HepG2 (cell line): Measurements from ENCODE around the gene LMAN1L. TPM values are rescaled to one million over a fixed set of nuclear protein-coding genes. Genes with fewer than 3 reads are reported as not detected.

Experiments
- ATAC-seq: fragments of 200-7000 bp; cut with Tn5 transposase; 3 replicates; pipeline ENCODE4 v1.9.1; 2020; ENCODE audit warnings: mild to moderate bottlenecking, moderate library complexity
- BruUV-seq: library from RNA; stranded (reverse); fragments of 400-500 nt; replicated peaks from 2 replicates; lab custom pipeline; 2021; lab: Mats Ljungman, UMichigan
- CTCF ChIA-PET: fragments of 300-600 bp; formaldehyde crosslinking; extraction: SDS; loops from one replicate; lab custom pipeline; 2021; ENCODE audit warnings: low total read pairs, inconsistent platforms, low intra/inter-chr PET ratio; lab: Yijun Ruan, JAX
- POLR2A ChIA-PET: fragments of 350-600 bp; sonication (Branson Sonifier 250); formaldehyde crosslinking; loops from one replicate; lab custom pipeline; 2020; ENCODE audit warnings: antibody characterized with exemption, inconsistent platforms; lab: Yijun Ruan, JAX
- DNase-seq: peaks from one replicate; pipeline ENCODE4 v3.0.0-alpha.2; 2015; ENCODE audit warnings: low spot score
- FAIRE-seq: peaks from 3 replicates; lab custom pipeline; 2011; peaks lifted over from hg19 to GRCh38; lab: Jason Lieb, UNC
- H2AFZ ChIP-seq: one replicate; pipeline ENCODE4 v1.6.1; 2011; ENCODE audit warnings: low read length, inconsistent platforms
- H3K27ac ChIP-seq: fragments of 300-600 bp; 3 replicates; pipeline ENCODE4 v1.8.0; 2011; ENCODE audit warnings: mixed run types, mild to moderate bottlenecking, mixed read lengths, low read length, inconsistent platforms; ENCODE audit not compliant: insufficient read depth; ENCODE audit errors: extremely low read length
- H3K27me3 ChIP-seq, 2 experiments: fragments of 200-600 bp in 1 of 2; 2 replicates in 1 of 2; 3 replicates in 1 of 2; pipeline versions ENCODE4 v1.6.0 to v1.8.0; 2011; ENCODE audit warnings: low read length in 2 of 2, mild to moderate bottlenecking in 2 of 2, moderate library complexity in 2 of 2, inconsistent platforms in 1 of 2; ENCODE audit not compliant: insufficient read depth in 2 of 2, control insufficient read depth in 1 of 2
- H3K36me3 ChIP-seq, 2 experiments: fragments of 200-600 bp in 1 of 2; replicated peaks in 1 of 2; 2 replicates in 1 of 2; 3 replicates in 1 of 2; pipeline versions ENCODE4 v1.5.1 to v1.8.0; 2011; ENCODE audit warnings: low read length in 2 of 2, inconsistent platforms in 1 of 2; ENCODE audit not compliant: insufficient read depth in 2 of 2, control insufficient read depth in 1 of 2
- H3K4me1 ChIP-seq: 2 replicates; pipeline ENCODE4 v1.5.1; 2012; ENCODE audit warnings: low read length, inconsistent platforms; ENCODE audit not compliant: insufficient read depth
- H3K4me2 ChIP-seq: 2 replicates; pipeline ENCODE4 v1.6.0; 2011; ENCODE audit warnings: low read depth, low read length, inconsistent platforms
- H3K4me3 ChIP-seq, 3 experiments: fragments of 200-600 bp in 1 of 3; sonication (generic), shearing (Covaris generic) in 1 of 3; replicated peaks in 1 of 3; 2 replicates each; pipeline ENCODE4 v1.5.1; 2011 to 2016; ENCODE audit warnings: low read length in 3 of 3, inconsistent platforms in 2 of 3, low read depth in 2 of 3, mild to moderate bottlenecking in 2 of 3, control low read depth in 1 of 3, mixed read lengths in 1 of 3; ENCODE audit not compliant: insufficient read depth in 1 of 3
- H3K79me2 ChIP-seq: one replicate; pipeline ENCODE4 v1.6.1; 2011; ENCODE audit warnings: low read length, inconsistent platforms; ENCODE audit not compliant: insufficient read depth
- H3K9ac ChIP-seq: 2 replicates; pipeline ENCODE4 v1.6.0; 2011; ENCODE audit warnings: mild to moderate bottlenecking, low read depth, low read length, inconsistent platforms; ENCODE audit not compliant: insufficient read depth
- H3K9me3 ChIP-seq: 2 replicates; pipeline ENCODE4 v1.5.1; 2012; ENCODE audit warnings: mild to moderate bottlenecking, low read length
- H4K20me1 ChIP-seq: 2 replicates; pipeline ENCODE4 v1.6.0; 2011; ENCODE audit warnings: inconsistent platforms, mild to moderate bottlenecking, low read length, moderate library complexity; ENCODE audit not compliant: insufficient read depth
- CBFB ChIP-seq: sonication (generic); formaldehyde crosslinking; IDR thresholded peaks from 2 replicates; pipeline ENCODE4 v1.4.0; 2020; ENCODE audit warnings: missing genetic modification reagents
- CBX5 ChIP-seq: sonication (generic); formaldehyde crosslinking; IDR thresholded peaks from 2 replicates; pipeline ENCODE4 v1.4.0; 2020; ENCODE audit warnings: missing genetic modification reagents, borderline replicate concordance
- GABPB1 ChIP-seq: IDR thresholded peaks from 2 replicates; pipeline ENCODE4 v1.6.1; 2016; ENCODE audit warnings: mild to moderate bottlenecking, missing genetic modification reagents, moderate library complexity, missing compliant biosample characterization
- LCORL ChIP-seq, 2 experiments: fragments of 450-650 bp in 1 of 2; sonication (generic) in 1 of 2; formaldehyde crosslinking in 1 of 2; IDR thresholded peaks; 2 replicates each; pipeline versions ENCODE4 v1.5.0 to v1.6.1; 2017 to 2020; ENCODE audit warnings: antibody characterized with exemption in 1 of 2, missing genetic modification reagents in 1 of 2
- MIER3 ChIP-seq: IDR thresholded peaks from 2 replicates; pipeline ENCODE4 v1.6.1; 2016; ENCODE audit warnings: missing compliant biosample characterization, borderline replicate concordance
- MTA3 ChIP-seq: sonication (generic); formaldehyde crosslinking; IDR thresholded peaks from 2 replicates; pipeline ENCODE4 v1.4.0; 2020; ENCODE audit warnings: missing genetic modification reagents
- MXD4 ChIP-seq: IDR thresholded peaks from 2 replicates; pipeline ENCODE4 v1.6.1; 2016; ENCODE audit warnings: mild to moderate bottlenecking, missing biosample characterization, missing genetic modification reagents
- SMC3 ChIP-seq: IDR thresholded peaks from 2 replicates; pipeline ENCODE4 v1.6.1; 2011; ENCODE audit warnings: low read length, improper control_type of control experiment
- SRSF9 ChIP-seq: fragments of 200-400 bp; formaldehyde crosslinking; IDR thresholded peaks from 2 replicates; pipeline ENCODE4 v1.6.1; 2018; ENCODE audit warnings: borderline replicate concordance, mild to moderate bottlenecking, low read depth, low read length; ENCODE audit not compliant: insufficient read depth, poor library complexity, severe bottlenecking
- STAG1 ChIP-seq: sonication (generic); formaldehyde crosslinking; IDR thresholded peaks from 2 replicates; pipeline ENCODE4 v1.4.0; 2020; ENCODE audit warnings: missing genetic modification reagents
- ZNF230 ChIP-seq: sonication (generic); formaldehyde crosslinking; IDR thresholded peaks from 2 replicates; pipeline ENCODE4 v1.4.0; 2020; ENCODE audit warnings: mild to moderate bottlenecking, missing genetic modification reagents
- ZNF331 ChIP-seq: sonication (generic); formaldehyde crosslinking; IDR thresholded peaks from 2 replicates; pipeline ENCODE4 v1.4.0; 2020; ENCODE audit warnings: missing genetic modification reagents
- ZNF768 ChIP-seq: sonication (generic); formaldehyde crosslinking; IDR thresholded peaks from 2 replicates; pipeline ENCODE4 v1.4.0; 2020; ENCODE audit warnings: missing genetic modification reagents
- ZNF782 ChIP-seq: sonication (generic); formaldehyde crosslinking; IDR thresholded peaks from 2 replicates; pipeline ENCODE4 v1.4.0; 2020; ENCODE audit warnings: missing genetic modification reagents, mild to moderate bottlenecking, borderline replicate concordance
- ZSCAN22 ChIP-seq: sonication (generic); formaldehyde crosslinking; IDR thresholded peaks from 2 replicates; pipeline ENCODE4 v1.4.0; 2020; ENCODE audit warnings: mild to moderate bottlenecking, missing genetic modification reagents
- WGBS: methylation state at CpG from one replicate; pipeline ENCODE4 v1.1.6; 2017; ENCODE audit warnings: low lambda C conversion rate; 5-methylcytosine and 5-hydroxymethylcytosine counted together
- in situ Hi-C: cut with HindIII; loops from 2 replicates; pipeline ENCODE4 v1.10.0; 2017; ENCODE audit warnings: low pct_unique_long_range_greater_than_20kb; ENCODE audit not compliant: extremely low pct_ligation_motif_present
- intact Hi-C: fragments of 100-400 bp; cut with micrococcal nuclease; formaldehyde crosslinking; loops from one replicate; pipeline ENCODE4 v1.10.0; 2022; ENCODE audit not compliant: unreplicated experiment
- polyA plus RNA-seq, 8 experiments: library from polyadenylated mRNA; depleted of rRNA in 3 of 8; stranded (reverse) in 7 of 8; unstranded in 1 of 8; fragments of >200 nt; fragmentation: Illumina TruSeq in 4 of 8; extraction: Trizol in 4 of 8; gene quantifications; 2 replicates each; pipeline versions ENCODE4 v1.2.1 to v1.2.3, GENCODE V29; 2011 to 2016; ENCODE audit warnings: low read depth in 4 of 8, missing spikeins in 1 of 8, mixed read lengths in 1 of 8; ENCODE audit not compliant: insufficient read depth in 1 of 8
- total RNA-seq, 5 experiments: library from RNA; depleted of rRNA; stranded (reverse); fragments of >200 nt; fragmentation: Illumina TruSeq; extraction: Trizol; gene quantifications; 2 replicates each; pipeline ENCODE4 v1.2.3, GENCODE V29; 2016; ENCODE audit warnings: low read depth in 1 of 5
- TF ChIP-seq, protein P1 (sequence below): sonication (generic); formaldehyde crosslinking; IDR thresholded peaks from 2 replicates; pipeline ENCODE4 v1.4.0; 2020; ENCODE audit warnings: missing genetic modification reagents, low read depth, mild to moderate bottlenecking, borderline replicate concordance
- TF ChIP-seq, protein P2 (sequence below): sonication (generic); formaldehyde crosslinking; IDR thresholded peaks from 2 replicates; pipeline ENCODE4 v1.5.0; 2020; ENCODE audit warnings: mild to moderate bottlenecking, missing genetic modification reagents, moderate library complexity

The LMAN1L gene
- total and polyA plus RNA-seq, 2 of the 13 experiments (the other 11 are each of a cell fraction or from before 2014, with no cell fraction given): not detected

DNA sequence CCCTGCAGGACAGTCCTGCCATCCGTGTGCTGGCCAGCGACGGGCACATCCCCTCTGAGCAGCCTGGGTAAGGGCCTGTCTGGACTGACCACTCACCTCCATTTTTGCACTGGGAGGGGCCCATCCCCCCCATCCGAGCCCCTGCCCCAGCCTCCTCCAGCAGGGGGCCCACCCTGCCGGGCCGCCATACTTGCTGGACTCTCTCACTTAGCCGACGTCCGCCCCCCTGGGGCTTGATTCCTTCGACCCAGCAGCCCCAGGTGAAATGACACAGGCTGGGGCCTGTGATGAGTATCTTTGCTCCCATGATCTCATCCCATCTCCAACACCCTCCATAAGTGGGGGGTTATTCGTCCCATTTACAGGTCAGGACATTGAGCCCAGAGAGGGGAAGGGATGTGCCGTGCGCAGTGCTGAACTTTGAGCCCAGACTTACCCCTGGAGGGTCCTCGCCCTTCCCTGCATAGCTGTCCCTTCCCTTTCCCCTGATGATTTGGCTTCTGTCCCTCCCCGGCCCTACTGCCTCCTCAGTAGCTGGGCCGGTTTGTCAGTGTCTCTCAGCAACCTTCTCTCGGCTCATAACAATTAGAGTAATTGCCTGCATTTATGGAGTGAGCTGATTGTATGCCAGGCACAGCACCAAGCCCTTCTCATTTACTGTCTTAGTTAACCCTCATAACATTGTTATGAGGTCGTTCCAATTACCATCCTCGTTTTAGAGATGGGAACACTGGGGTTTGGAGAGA is 4.2 kb downstream of the LMAN1L start (continued):
- TF ChIP-seq LCORL (IDR thresholded peaks at IDR 0.05) (no peak), LCORL (CRISPR knock-in tag; IDR thresholded peaks at IDR 0.05) (0 out of 2 replicates have a peak, but pooled peaks have one; percentile 44), SRSF9 (no peak)

DNA sequence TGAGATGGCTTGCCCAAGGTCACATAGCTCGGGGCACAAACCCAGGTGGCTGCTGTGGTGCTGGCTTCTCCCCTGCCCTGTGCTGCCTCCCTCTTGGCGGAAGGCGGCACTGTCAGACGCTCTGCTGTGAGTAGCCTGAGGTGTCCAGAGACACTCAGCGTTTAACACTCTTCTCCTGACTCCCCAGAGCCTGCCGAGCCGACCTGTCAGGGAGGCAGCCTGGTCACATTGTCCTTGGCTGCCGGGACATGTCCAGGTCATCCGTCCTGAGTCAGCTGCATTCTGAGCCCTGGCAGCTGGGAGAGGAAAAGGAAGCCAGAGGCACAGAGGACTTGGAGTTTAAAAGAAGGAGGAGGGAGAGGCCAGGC is 4.7 kb downstream of the LMAN1L start:
- no peaks in the 10 kb centered on the region for H3K79me2 ChIP-seq
- H2AFZ ChIP-seq: no peak overlapping the region
- no peak overlapping the region for H3K27ac ChIP-seq
- H3K27me3 ChIP-seq: peaks cover 1 to 6% of the 10 kb centered on the region in 2 experiments; a peak in 2 of 5 replicates
- no peaks in the 10 kb centered on the region for H3K9me3 ChIP-seq
- in situ Hi-C loops (no loop called here), intact Hi-C loops (loop anchor here (1.0 to 5.0 kb wide), 2 partner anchors 35 to 120 kb away; partner anchors contain the start of gene CSK)
- peak overlapping the region; percentile 59 for H3K4me2 ChIP-seq
- no TSS peak for BruUV-seq
- DNase-seq (peak; percentile 56), ATAC-seq (peak; percentile 84), FAIRE-seq (peak; percentile 36)
- WGBS: 0% methylated on average over 6 of the region's 9 CpGs
- no peaks in the 10 kb centered on the region for H3K36me3 ChIP-seq
- CTCF ChIA-PET: no interaction called here
- H3K4me3 ChIP-seq: peak overlapping the region in 1 of 3 experiments; percentile 35; a peak in 1 of 6 replicates
- peaks cover 40% of the 10 kb centered on the region for H3K4me1 ChIP-seq
- H3K9ac ChIP-seq: no peak overlapping the region
- POLR2A ChIA-PET: interaction anchor here (1.9 kb wide), 1 partner anchor 89 kb away, joined by 7 read pairs; the partner anchor contains the start of gene FAM219B
- no peaks in the 10 kb centered on the region for H4K20me1 ChIP-seq
- TF ChIP-seq STAG1 (CRISPR knock-in tag): peak; percentile 63
- TF ChIP-seq, protein P1, sequence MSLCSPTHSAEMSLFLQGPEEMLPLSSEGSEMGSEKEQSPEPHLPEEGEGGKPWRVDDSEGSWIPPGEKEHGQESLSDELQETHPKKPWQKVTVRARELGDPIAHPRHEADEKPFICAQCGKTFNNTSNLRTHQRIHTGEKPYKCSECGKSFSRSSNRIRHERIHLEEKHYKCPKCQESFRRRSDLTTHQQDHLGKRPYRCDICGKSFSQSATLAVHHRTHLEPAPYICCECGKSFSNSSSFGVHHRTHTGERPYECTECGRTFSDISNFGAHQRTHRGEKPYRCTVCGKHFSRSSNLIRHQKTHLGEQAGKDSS (CRISPR knock-in tag): peak; percentile 79; the same call in 1 of the 2 replicates
- TF ChIP-seq ZSCAN22 (CRISPR knock-in tag): no peak
- TF ChIP-seq ZNF782: 0 out of 2 replicates have a peak, but pooled peaks have one; percentile 48
- TF ChIP-seq ZNF768 (CRISPR knock-in tag): peak; percentile 64; the same call in 1 of the 2 replicates
- no peak for TF ChIP-seq MTA3 (CRISPR knock-in tag)
- TF ChIP-seq GABPB1 (CRISPR knock-in tag): no peak
- TF ChIP-seq ZNF230 (CRISPR knock-in tag): no peak
- 0 out of 2 replicates have a peak, but pooled peaks have one; percentile 19 for TF ChIP-seq ZNF331
- TF ChIP-seq, protein P2, sequence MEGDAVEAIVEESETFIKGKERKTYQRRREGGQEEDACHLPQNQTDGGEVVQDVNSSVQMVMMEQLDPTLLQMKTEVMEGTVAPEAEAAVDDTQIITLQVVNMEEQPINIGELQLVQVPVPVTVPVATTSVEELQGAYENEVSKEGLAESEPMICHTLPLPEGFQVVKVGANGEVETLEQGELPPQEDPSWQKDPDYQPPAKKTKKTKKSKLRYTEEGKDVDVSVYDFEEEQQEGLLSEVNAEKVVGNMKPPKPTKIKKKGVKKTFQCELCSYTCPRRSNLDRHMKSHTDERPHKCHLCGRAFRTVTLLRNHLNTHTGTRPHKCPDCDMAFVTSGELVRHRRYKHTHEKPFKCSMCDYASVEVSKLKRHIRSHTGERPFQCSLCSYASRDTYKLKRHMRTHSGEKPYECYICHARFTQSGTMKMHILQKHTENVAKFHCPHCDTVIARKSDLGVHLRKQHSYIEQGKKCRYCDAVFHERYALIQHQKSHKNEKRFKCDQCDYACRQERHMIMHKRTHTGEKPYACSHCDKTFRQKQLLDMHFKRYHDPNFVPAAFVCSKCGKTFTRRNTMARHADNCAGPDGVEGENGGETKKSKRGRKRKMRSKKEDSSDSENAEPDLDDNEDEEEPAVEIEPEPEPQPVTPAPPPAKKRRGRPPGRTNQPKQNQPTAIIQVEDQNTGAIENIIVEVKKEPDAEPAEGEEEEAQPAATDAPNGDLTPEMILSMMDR (CRISPR knock-in tag): peak; percentile 82
- 0 out of 2 replicates have a peak, but pooled peaks have one; percentile 7 for TF ChIP-seq CBFB (CRISPR knock-in tag)
- no peak for TF ChIP-seq MIER3 (CRISPR knock-in tag)
- TF ChIP-seq SMC3: 0 out of 2 replicates have a peak, but pooled peaks have one; percentile 8
- peak; percentile 43; the same call in 1 of the 2 replicates for TF ChIP-seq CBX5
- TF ChIP-seq MXD4: peak; percentile 29; the same call in 1 of the 2 replicates
